KMS-11 (cell line): ENCODE measurements around the gene NDUFB10.

Source experiments
- H2AFZ ChIP-seq: fragments of 200-600 bp; sonication (generic); 2 replicates; pipeline ENCODE4 v1.6.1; 2016; ENCODE audit warnings: antibody characterized with exemption, mixed run types, low read depth
- H3K27ac ChIP-seq: fragments of 200-600 bp; sonication (generic); 2 replicates; pipeline ENCODE4 v1.6.1; 2016; ENCODE audit warnings: mild to moderate bottlenecking, mixed run types
- H3K27me3 ChIP-seq: fragments of 200-600 bp; sonication (generic); 2 replicates; pipeline ENCODE4 v1.6.1; 2017; ENCODE audit warnings: mild to moderate bottlenecking, low read depth, mixed run types, moderate library complexity; ENCODE audit not compliant: insufficient read depth
- H3K36me3 ChIP-seq: fragments of 200-600 bp; sonication (generic); 2 replicates; pipeline ENCODE4 v1.6.1; 2017; ENCODE audit warnings: mild to moderate bottlenecking, mixed run types; ENCODE audit not compliant: insufficient read depth
- H3K4me1 ChIP-seq: fragments of 200-600 bp; sonication (generic); 2 replicates; pipeline ENCODE4 v1.6.1; 2016; ENCODE audit warnings: mild to moderate bottlenecking, low read depth, mixed run types; ENCODE audit not compliant: poor library complexity, severe bottlenecking
- H3K4me2 ChIP-seq: fragments of 200-600 bp; sonication (generic); 2 replicates; pipeline ENCODE4 v1.7.0; 2016; ENCODE audit warnings: mild to moderate bottlenecking, mixed run types
- H3K4me3 ChIP-seq: fragments of 200-600 bp; sonication (generic); IDR thresholded peaks from 2 replicates; pipeline ENCODE4 v1.6.1; 2017; ENCODE audit warnings: low read depth, low read length, mixed read lengths; ENCODE audit not compliant: insufficient read depth
- H3K79me2 ChIP-seq: fragments of 200-600 bp; sonication (generic); 2 replicates; pipeline ENCODE4 v1.6.1; 2016; ENCODE audit warnings: low read depth, mixed run types; ENCODE audit not compliant: insufficient read depth
- H3K9ac ChIP-seq: fragments of 200-600 bp; sonication (generic); 2 replicates; pipeline ENCODE4 v1.6.1; 2016; ENCODE audit warnings: mild to moderate bottlenecking, mixed run types
- H4K20me1 ChIP-seq: fragments of 200-600 bp; sonication (generic); 2 replicates; pipeline ENCODE4 v1.6.1; 2016; ENCODE audit warnings: mild to moderate bottlenecking, mixed run types; ENCODE audit not compliant: insufficient read depth
- CTCF ChIP-seq: fragments of 200-600 bp; sonication (generic); conservative IDR thresholded peaks from 2 replicates; pipeline ENCODE4 v1.6.1; 2017; ENCODE audit warnings: low read depth, mild to moderate bottlenecking, antibody characterized with exemption, low read length, moderate library complexity, mixed read lengths

Gene NDUFB10

GRCh38 chr16:1974157-1975070, 15.1 kb downstream of the NDUFB10 start:
- no peak overlapping the region for H3K27ac ChIP-seq
- H2AFZ ChIP-seq, result no peak overlapping the region
- no peak overlapping the region for H3K9ac ChIP-seq
- no peaks in the 10 kb centered on the region; the same call in 1 of the 2 replicates for H3K36me3 ChIP-seq
- no peaks in the 10 kb centered on the region for H4K20me1 ChIP-seq
- H3K4me1 ChIP-seq, result peaks cover 10% of the 10 kb centered on the region
- peaks cover 20% of the 10 kb centered on the region for H3K79me2 ChIP-seq
- TF ChIP-seq CTCF, result no peak
- no peak overlapping the region for H3K4me3 ChIP-seq
- no peak overlapping the region; the same call in 1 of the 2 replicates for H3K4me2 ChIP-seq
- H3K27me3 ChIP-seq, result no peaks in the 10 kb centered on the region

GRCh38 chr16:1975432-1976215, 16.3 kb downstream of the NDUFB10 start:
- H3K4me3 ChIP-seq, result no peak overlapping the region
- H3K27ac ChIP-seq, result no peak overlapping the region
- H2AFZ ChIP-seq, result no peak overlapping the region
- no peak overlapping the region for H3K9ac ChIP-seq
- peaks cover 20% of the 10 kb centered on the region for H3K79me2 ChIP-seq
- no peak for TF ChIP-seq CTCF
- H3K4me2 ChIP-seq, result no peak overlapping the region
- H4K20me1 ChIP-seq, result no peaks in the 10 kb centered on the region
- H3K4me1 ChIP-seq, result peaks cover 14% of the 10 kb centered on the region
- H3K27me3 ChIP-seq, result no peaks in the 10 kb centered on the region
- no peaks in the 10 kb centered on the region; the same call in 1 of the 2 replicates for H3K36me3 ChIP-seq

GRCh38 chr16:1976216-1976520, 16.8 kb downstream of the NDUFB10 start:
- Histone ChIP-seq H3K4me1 (peaks cover 19% of the 10 kb centered on the region), H2AFZ (no peak overlapping the region), H3K27me3 (no peaks in the 10 kb centered on the region), H3K36me3 (no peaks in the 10 kb centered on the region; the same call in 1 of the 2 replicates), H3K79me2 (peaks cover 20% of the 10 kb centered on the region), H3K4me2 (no peak overlapping the region), H3K27ac (no peak overlapping the region), H3K4me3 (no peak overlapping the region), H4K20me1 (no peaks in the 10 kb centered on the region), H3K9ac (no peak overlapping the region)
- no peak for TF ChIP-seq CTCF

GRCh38 chr16:1976951-1977874, 17.9 kb downstream of the NDUFB10 start:
- no peak for TF ChIP-seq CTCF
- Histone ChIP-seq H3K9ac (no peak overlapping the region), H3K79me2 (peaks cover 17% of the 10 kb centered on the region), H4K20me1 (no peaks in the 10 kb centered on the region), H3K4me1 (peaks cover 30% of the 10 kb centered on the region), H3K4me2 (no peak overlapping the region), H3K4me3 (no peak overlapping the region), H3K36me3 (no peaks in the 10 kb centered on the region; the same call in 1 of the 2 replicates), H3K27ac (no peak overlapping the region), H2AFZ (no peak overlapping the region), H3K27me3 (no peaks in the 10 kb centered on the region)
